Stimulated activated CD8-positive, alpha-beta memory T cell treated with anti-CD3 and anti-CD28 coated beads, Interleukin-12 subunit alpha, Interleukin-12 subunit beta, amount 100 ng/mL, for 24 hours (primary cell): ENCODE results near the gene RPL10.
A peak's percentile ranks its signal among the peaks of the same experiment; 100 is the strongest.

ENCODE experiments used
- DNase-seq: peaks from one replicate; pipeline ENCODE4 v3.0.0-alpha.2; 2020; ENCODE audit errors: extremely low read depth

RPL10 gene

GRCh38 chrX:154397888-154398667, at the start of gene RPL10:
RPL10 (plus strand) TSS chrX:154398377; CDS start chrX:154398520, 143 bp downstream.
- peak; percentile 79 for DNase-seq

- no peak for DNase-seq
Observed at GRCh38 chrX:154348646-154349358, 49.4 kb upstream of the RPL10 start.

GRCh38 chrX:154349359-154349935, 48.7 kb upstream of the RPL10 start:
- no peak for DNase-seq

GRCh38 chrX:154349979-154350378, 48.2 kb upstream of the RPL10 start:
- no peak for DNase-seq

DNA sequence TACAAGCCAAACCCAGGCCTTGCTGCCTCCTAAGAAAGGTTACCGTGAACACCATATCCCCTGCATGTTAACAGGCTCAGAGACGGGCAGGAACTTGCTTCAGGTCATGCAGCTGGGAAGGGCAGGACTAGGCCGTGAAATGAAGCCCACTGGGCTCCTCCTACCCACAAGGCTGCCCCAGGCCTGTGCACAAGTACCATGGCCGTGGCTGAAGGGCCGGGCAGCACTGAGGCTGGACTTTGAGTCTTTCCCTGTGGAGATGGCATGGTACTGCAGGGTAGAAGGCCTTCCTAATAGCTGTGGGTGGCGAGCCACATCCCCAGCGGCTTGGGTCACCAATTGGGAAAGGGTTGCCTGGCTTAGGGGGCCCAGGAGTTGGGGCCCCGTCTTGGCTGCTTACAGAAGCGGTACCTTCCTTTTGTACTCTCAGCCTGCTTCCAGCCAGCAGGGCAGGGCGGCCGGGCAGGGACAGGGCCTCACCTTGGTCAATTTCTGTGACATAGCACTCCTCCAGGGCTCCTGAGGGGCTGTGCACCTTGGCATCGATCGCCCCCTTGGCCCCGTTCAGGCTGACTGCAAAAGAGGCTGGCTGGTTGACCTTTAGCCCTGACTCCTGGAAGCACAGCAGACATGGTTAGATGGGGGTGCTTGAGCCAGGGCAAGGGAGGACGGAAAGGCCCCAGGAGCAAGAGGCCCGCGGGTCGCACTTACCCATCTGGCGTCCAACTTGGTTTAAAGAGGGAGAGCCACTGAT, 47.6 kb upstream of the RPL10 start:
- DNase-seq, result no peak

DNA sequence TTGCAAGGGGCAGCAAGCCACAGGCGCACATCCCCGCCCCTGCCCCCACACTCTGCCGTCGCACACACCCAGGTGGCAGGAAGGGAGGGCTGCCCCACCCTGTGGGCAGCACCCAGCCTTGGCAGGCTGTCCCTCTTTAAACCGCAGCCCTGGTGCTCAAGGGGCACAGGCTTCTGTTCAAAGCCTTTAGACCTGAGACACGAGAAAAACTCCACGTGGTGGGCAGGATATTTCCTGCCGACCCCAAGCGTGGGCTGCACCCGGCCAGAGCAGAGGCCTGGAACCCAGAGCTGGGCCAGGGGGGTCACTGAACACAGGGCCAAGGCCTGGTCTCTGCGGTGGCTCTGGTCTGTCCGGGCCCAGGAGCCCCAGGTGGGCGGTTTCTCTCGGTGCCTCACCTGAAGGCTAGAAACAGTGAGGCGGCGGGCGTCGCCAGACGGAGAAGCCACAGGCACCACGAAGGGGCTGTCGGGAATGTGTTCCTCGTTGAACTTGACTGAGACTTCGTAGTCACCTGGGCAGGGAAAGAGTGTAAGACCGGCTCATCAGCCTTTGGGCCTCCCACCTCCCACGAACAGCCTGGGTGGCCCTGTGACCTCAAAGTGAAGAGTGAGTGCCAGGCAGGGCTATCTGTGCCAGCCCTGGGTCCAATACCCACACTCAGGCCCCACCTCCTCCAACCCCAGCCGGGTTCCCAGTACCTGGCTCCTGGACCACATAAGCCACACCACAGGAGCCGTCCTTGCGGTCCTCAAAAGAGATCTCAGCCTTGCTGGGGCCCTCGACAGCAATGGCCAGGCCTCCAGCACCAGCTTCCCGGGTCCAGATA, 46.8 kb upstream of the RPL10 start:
- no peak for DNase-seq

- no peak for DNase-seq
Observed at GRCh38 chrX:154352012-154352401, 46.2 kb upstream of the RPL10 start.

GRCh38 chrX:154352466-154352865, 45.7 kb upstream of the RPL10 start:
- DNase-seq, result no peak

GRCh38 chrX:154353172-154353843, 44.9 kb upstream of the RPL10 start:
- DNase-seq, result no peak

- no peak for DNase-seq
Observed at GRCh38 chrX:154354013-154354412, 44.2 kb upstream of the RPL10 start.

- DNase-seq, result no peak
Observed at GRCh38 chrX:154354516-154354915, 43.7 kb upstream of the RPL10 start.

- no peak for DNase-seq
Observed at GRCh38 chrX:154355094-154355775, 42.9 kb upstream of the RPL10 start.

DNA sequence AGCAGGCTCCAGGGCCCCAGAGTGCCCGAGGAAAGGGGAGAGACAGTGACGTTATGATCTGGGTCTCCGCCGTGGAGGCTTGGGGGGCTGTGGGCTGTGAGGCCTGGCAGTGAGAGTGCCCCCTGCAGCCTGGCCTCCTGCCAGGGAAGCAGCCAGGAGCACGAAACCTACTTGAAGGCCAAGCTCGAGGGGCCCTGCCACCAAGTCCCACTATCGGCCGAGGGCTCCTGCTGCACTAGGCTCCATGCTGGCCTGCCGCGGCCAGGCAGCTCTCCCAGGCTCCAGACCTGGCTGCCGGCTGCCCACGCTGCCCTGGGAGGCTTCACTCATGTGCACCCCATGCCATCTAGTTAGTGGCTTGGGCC, 42.4 kb upstream of the RPL10 start:
- DNase-seq, result no peak

GRCh38 chrX:154356596-154356995, 41.6 kb upstream of the RPL10 start:
- DNase-seq, result no peak

DNA sequence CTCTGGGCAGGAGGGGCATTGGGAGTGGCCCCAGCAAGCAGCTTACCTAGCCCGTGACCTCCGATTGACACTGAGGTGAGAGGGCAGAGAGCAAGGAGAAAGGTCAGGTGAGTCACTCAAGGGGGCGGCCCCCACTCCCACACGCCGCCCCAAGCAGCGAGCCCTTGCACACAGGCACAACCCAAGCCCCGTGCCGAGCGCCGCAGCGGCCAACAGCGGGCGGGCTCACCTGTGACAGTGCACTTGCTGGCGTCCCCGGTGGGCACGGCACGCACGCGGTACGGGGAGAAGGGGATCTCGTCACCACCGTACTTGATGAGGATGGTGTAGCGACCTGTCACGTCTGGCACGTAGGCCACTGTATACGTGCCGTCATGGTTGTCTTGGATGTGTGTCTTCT, 41.0 kb upstream of the RPL10 start:
- DNase-seq, result no peak

- DNase-seq, result no peak
Observed at GRCh38 chrX:154358011-154358410, 40.2 kb upstream of the RPL10 start.

DNA sequence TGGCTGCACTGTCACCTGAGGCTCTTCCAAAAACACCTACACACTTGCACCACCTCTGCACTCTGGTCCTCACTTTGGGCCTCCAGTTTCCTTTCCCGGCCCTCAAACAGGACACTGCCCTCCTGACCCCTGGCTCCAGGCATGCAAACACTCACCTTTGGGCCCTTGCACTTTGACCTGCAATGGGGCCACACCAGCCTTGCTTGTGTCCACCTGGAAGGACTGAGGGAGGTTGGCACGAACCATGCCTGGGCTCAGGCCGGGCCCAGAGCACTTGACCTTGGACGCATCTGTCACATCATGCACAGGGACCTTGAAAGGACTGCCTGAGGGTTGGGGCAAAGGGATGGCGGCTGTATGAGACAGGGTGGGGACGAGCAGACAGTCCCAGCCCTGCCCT, 39.3 kb upstream of the RPL10 start:
- no peak for DNase-seq

DNA sequence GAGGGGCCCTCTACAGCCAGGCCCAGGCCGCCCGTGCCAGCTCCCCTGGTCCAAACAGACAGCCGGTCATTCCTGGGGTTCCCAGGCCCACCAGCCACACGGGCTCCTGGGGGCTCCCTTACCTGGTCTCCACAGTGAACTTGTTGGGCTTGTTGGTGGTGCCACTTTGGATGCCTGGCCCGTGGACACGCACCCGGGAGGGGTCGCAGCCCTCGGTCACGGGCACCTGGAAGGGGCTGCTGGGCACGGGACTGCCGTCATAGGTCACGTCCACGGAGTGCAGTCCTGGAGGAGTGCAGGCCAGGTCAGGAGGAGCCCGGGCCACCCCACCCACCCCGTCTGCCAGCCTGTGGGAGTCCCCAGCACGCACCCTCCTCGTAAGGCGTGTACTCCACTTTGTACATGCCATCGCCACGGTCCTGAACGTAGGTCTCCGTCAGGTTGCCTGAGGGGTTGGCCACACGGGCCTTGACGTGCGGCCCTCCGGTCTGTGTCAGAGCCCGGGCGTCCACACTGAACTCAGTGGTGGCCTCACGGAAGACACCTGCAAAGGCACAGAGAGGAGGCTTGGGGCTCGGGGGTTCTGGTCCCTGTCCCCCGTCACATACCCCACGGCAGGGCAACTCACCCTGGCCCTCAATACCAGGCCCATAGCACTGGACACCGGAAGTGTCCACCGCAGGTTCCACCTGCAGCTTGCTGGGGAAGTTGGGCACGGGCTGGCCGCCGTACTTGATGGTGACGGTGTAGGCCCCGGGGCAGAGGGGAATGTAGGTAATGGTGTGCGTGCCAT, 38.6 kb upstream of the RPL10 start:
- no peak for DNase-seq

- no peak for DNase-seq
Observed at GRCh38 chrX:154360155-154360713, 37.9 kb upstream of the RPL10 start.
